ENCODE measurements around the gene UGT1A1. TPM values are rescaled to one million over a fixed set of nuclear protein-coding genes. Genes with fewer than 3 reads are reported as not detected.

UGT1A1 gene
- polyA plus RNA-seq, 2 of the 4 experiments (the other 2 are of a cell fraction), result 1.9 TPM

DNA sequence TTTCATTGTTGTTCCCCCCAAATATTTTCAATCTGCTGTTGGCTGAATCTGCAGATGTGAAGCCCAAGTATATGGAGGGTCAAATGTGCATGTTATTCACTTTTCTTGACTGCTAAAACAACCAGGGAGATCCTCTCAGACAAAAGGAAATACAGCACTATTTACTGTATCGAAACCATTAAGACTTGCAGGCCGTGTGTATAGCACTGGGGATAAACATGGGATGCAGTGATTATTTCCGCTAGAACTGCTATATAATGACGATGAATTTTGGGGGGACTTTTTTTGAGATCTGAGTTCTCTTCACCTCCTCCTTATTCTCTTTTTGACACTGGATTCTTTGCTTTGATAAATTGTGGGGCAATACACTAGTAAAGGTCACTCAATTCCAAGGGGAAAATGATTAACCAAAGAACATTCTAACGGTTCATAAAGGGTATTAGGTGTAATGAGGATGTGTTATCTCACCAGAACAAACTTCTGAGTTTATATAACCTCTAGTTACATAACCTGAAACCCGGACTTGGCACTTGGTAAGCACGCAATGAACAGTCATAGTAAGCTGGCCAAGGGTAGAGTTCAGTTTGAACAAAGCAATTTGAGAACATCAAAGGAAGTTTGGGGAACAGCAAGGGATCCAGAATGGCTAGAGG is 3.5 kb upstream of the UGT1A1 start (continued):
- TF ChIP-seq ESRRA (IDR thresholded peaks at IDR 0.05; ENCODE audit: borderline replicate concordance, low read length), result peak; percentile 46; the same call in 1 of the 2 replicates
- no peak for TF ChIP-seq EHF (CRISPR knock-in tag; IDR thresholded peaks at IDR 0.05)
- TF ChIP-seq RFX5 (IDR thresholded peaks at IDR 0.05), result no peak
- TF ChIP-seq ZNF302 (CRISPR knock-in tag; IDR thresholded peaks at IDR 0.05), result no peak
- TF ChIP-seq MAX (IDR thresholded peaks at IDR 0.05), result peak; percentile 60
- no peak for TF ChIP-seq ELK1 (IDR thresholded peaks at IDR 0.05; ENCODE audit: low read depth, low read length)
- no peak for TF ChIP-seq CBX8 (IDR thresholded peaks at IDR 0.05)
- TF ChIP-seq GATA3 (IDR thresholded peaks at IDR 0.05; ENCODE audit: borderline replicate concordance), result peak; percentile 99
- TF ChIP-seq NFE2L2 (conservative IDR thresholded peaks at IDR 0.05; ENCODE audit: low read length), result no peak
- TF ChIP-seq EP300 (IDR thresholded peaks at IDR 0.05), result peak; percentile 99
- no peak for TF ChIP-seq ZC3H11A (IDR thresholded peaks at IDR 0.05)
- peak; percentile 22; the same call in 1 of the 2 replicates for TF ChIP-seq HOXB5 (CRISPR knock-in tag; IDR thresholded peaks at IDR 0.05)
- no peak for TF ChIP-seq BHLHE40 (IDR thresholded peaks at IDR 0.05; ENCODE audit: low read depth, low read length)
- TF ChIP-seq HOXB13 (CRISPR knock-in tag; IDR thresholded peaks at IDR 0.05; ENCODE audit: low read depth), result 0 out of 2 replicates have a peak, but pooled peaks have one; percentile 7
- TF ChIP-seq RARB (CRISPR knock-in tag; IDR thresholded peaks at IDR 0.05), result peak; percentile 90
- TF ChIP-seq POLR2A (IDR thresholded peaks at IDR 0.05; ENCODE audit: low read length), result no peak
- TF ChIP-seq MAFK (IDR thresholded peaks at IDR 0.05; ENCODE audit: partially characterized antibody), result no peak
- no peak for TF ChIP-seq KDM1A (IDR thresholded peaks at IDR 0.05; ENCODE audit: low read depth)
- TF ChIP-seq CHD4 (IDR thresholded peaks at IDR 0.05; ENCODE audit: borderline replicate concordance), result no peak
- no peak for TF ChIP-seq HDAC2 (IDR thresholded peaks at IDR 0.05)
- TF ChIP-seq TP53 (CRISPR knock-in tag; IDR thresholded peaks at IDR 0.05), result no peak
- TF ChIP-seq, protein P1, sequence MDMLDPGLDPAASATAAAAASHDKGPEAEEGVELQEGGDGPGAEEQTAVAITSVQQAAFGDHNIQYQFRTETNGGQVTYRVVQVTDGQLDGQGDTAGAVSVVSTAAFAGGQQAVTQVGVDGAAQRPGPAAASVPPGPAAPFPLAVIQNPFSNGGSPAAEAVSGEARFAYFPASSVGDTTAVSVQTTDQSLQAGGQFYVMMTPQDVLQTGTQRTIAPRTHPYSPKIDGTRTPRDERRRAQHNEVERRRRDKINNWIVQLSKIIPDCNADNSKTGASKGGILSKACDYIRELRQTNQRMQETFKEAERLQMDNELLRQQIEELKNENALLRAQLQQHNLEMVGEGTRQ (IDR thresholded peaks at IDR 0.05), result no peak
- peak; percentile 92 to 94 for TF ChIP-seq CEBPB (IDR thresholded peaks at IDR 0.05)
- TF ChIP-seq NR3C1 (IDR thresholded peaks at IDR 0.05), result no peak
- TF ChIP-seq MYC (IDR thresholded peaks at IDR 0.05; ENCODE audit: borderline replicate concordance, low read length), result no peak
- no peak for TF ChIP-seq MAZ (IDR thresholded peaks at IDR 0.05; ENCODE audit: borderline replicate concordance, low read depth, low read length)
- no peak for TF ChIP-seq CTCF (IDR thresholded peaks at IDR 0.05)
- no peak for TF ChIP-seq RNF2 (IDR thresholded peaks at IDR 0.05; ENCODE audit: borderline replicate concordance, low read depth)
- no peak for TF ChIP-seq NPAS2 (CRISPR knock-in tag; IDR thresholded peaks at IDR 0.05; ENCODE audit: borderline replicate concordance)
- TF ChIP-seq PHF8 (IDR thresholded peaks at IDR 0.05; ENCODE audit: borderline replicate concordance, low read depth), result no peak
- TF ChIP-seq, protein P2, sequence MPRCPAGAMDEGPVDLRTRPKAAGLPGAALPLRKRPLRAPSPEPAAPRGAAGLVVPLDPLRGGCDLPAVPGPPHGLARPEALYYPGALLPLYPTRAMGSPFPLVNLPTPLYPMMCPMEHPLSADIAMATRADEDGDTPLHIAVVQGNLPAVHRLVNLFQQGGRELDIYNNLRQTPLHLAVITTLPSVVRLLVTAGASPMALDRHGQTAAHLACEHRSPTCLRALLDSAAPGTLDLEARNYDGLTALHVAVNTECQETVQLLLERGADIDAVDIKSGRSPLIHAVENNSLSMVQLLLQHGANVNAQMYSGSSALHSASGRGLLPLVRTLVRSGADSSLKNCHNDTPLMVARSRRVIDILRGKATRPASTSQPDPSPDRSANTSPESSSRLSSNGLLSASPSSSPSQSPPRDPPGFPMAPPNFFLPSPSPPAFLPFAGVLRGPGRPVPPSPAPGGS (IDR thresholded peaks at IDR 0.05), result peak; percentile 92; the same call in 2 of the 3 replicates
- TF ChIP-seq CHD2 (IDR thresholded peaks at IDR 0.05; ENCODE audit: low read length, partially characterized antibody), result no peak
- TF ChIP-seq, protein P3, sequence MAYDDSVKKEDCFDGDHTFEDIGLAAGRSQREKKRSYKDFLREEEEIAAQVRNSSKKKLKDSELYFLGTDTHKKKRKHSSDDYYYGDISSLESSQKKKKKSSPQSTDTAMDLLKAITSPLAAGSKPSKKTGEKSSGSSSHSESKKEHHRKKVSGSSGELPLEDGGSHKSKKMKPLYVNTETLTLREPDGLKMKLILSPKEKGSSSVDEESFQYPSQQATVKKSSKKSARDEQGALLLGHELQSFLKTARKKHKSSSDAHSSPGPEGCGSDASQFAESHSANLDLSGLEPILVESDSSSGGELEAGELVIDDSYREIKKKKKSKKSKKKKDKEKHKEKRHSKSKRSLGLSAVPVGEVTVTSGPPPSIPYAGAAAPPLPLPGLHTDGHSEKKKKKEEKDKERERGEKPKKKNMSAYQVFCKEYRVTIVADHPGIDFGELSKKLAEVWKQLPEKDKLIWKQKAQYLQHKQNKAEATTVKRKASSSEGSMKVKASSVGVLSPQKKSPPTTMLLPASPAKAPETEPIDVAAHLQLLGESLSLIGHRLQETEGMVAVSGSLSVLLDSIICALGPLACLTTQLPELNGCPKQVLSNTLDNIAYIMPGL (CRISPR knock-in tag; IDR thresholded peaks at IDR 0.05; ENCODE audit: borderline replicate concordance), result no peak
- TF ChIP-seq RCOR1 (IDR thresholded peaks at IDR 0.05; ENCODE audit: low read depth, low read length), result no peak
- no peak for TF ChIP-seq FOXS1 (CRISPR knock-in tag; IDR thresholded peaks at IDR 0.05)
- peak; percentile 95 to 97 for TF ChIP-seq JUN (IDR thresholded peaks at IDR 0.05)

Measured in A549 (cell line).